ENCODE measurements around the gene PRR5L. TPM values are rescaled to one million over a fixed set of nuclear protein-coding genes. Genes with fewer than 3 reads are reported as not detected.

PRR5L gene
- total and polyA plus RNA-seq, 7 donors, result 3.3 to 105 (median 11.9) TPM

DNA sequence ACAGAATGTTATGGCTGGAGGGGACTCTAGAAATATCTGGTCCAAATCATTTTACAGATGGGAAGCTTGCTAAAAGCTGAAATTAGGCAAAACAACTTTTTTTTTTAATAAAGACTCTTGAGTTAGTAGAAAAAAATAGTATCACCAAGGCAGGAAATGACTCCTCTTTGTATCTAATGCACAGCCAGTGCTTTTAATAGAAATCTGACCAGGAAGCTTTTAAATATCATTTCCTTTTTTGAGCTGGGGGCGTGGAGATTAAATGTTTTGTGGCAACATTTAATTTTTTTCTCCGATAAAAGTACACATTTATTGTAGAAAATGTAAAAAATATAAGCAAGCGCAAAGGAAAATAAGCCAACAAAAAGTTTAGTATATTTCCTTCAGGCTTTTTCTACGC, 191.5 kb downstream of the PRR5L start:
- TF ChIP-seq EP300 (IDR thresholded peaks at IDR 0.05) (no peak), POLR2A (IDR thresholded peaks at IDR 0.05) (no peak)
- TF ChIP-seq, protein P1, sequence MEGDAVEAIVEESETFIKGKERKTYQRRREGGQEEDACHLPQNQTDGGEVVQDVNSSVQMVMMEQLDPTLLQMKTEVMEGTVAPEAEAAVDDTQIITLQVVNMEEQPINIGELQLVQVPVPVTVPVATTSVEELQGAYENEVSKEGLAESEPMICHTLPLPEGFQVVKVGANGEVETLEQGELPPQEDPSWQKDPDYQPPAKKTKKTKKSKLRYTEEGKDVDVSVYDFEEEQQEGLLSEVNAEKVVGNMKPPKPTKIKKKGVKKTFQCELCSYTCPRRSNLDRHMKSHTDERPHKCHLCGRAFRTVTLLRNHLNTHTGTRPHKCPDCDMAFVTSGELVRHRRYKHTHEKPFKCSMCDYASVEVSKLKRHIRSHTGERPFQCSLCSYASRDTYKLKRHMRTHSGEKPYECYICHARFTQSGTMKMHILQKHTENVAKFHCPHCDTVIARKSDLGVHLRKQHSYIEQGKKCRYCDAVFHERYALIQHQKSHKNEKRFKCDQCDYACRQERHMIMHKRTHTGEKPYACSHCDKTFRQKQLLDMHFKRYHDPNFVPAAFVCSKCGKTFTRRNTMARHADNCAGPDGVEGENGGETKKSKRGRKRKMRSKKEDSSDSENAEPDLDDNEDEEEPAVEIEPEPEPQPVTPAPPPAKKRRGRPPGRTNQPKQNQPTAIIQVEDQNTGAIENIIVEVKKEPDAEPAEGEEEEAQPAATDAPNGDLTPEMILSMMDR (IDR thresholded peaks at IDR 0.05), result no peak
- Histone ChIP-seq H3K36me3 (peaks cover 5 to 89% (median 18%) of the 10 kb centered on the region in 4 donors), H3K9me3 (no peaks in the 10 kb centered on the region), H3K4me3 (no peak overlapping the region), H3K27ac (no peak overlapping the region), H3K27me3 (no peaks in the 10 kb centered on the region), H3K4me1 (no peaks in the 10 kb centered on the region)
- WGBS, 2 donors, result 71 to 92% methylated on average over 4 of the region's 4 CpGs
- no peak for DNase-seq
- intact Hi-C loops (cut with DNase I), result no loop called here

DNA sequence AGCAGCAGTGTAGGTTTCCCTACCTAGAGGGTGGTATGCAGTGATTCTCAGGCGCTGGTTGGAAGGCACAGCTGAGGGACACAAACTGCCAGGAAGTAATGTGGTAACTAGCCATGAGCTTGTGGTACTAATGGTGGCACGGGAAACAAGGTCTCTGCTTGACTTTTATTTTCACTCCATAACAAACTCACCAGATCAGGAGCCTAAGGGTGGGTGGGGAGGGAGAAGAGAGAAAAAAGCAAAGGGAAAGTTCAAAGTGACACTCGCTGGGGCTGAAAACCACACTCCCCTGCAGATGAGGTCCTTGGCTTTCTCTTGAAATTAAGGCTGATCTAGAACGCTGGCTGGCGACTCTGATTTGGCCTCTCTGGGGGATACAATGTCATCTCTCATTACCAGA, 192.0 kb downstream of the PRR5L start:
- no peak for TF ChIP-seq EP300 (IDR thresholded peaks at IDR 0.05)
- TF ChIP-seq POLR2AphosphoS5 (IDR thresholded peaks at IDR 0.05), result no peak
- no peak for TF ChIP-seq POLR2A (IDR thresholded peaks at IDR 0.05)
- TF ChIP-seq, protein P1 (IDR thresholded peaks at IDR 0.05), result no peak
- no peak for DNase-seq
- intact Hi-C loops (cut with DNase I), result no loop called here
- Histone ChIP-seq H3K9me3 (no peaks in the 10 kb centered on the region), H3K27me3 (no peaks in the 10 kb centered on the region), H3K4me3 (no peak overlapping the region), H3K36me3 (peaks cover 5 to 90% (median 18%) of the 10 kb centered on the region in 4 donors), H3K4me1 (no peaks in the 10 kb centered on the region), H3K27ac (peak overlapping the region in 1 of 4 donors; percentile 9)
- 49 to 81% methylated on average over 5 of the region's 5 CpGs for WGBS, 2 donors

DNA sequence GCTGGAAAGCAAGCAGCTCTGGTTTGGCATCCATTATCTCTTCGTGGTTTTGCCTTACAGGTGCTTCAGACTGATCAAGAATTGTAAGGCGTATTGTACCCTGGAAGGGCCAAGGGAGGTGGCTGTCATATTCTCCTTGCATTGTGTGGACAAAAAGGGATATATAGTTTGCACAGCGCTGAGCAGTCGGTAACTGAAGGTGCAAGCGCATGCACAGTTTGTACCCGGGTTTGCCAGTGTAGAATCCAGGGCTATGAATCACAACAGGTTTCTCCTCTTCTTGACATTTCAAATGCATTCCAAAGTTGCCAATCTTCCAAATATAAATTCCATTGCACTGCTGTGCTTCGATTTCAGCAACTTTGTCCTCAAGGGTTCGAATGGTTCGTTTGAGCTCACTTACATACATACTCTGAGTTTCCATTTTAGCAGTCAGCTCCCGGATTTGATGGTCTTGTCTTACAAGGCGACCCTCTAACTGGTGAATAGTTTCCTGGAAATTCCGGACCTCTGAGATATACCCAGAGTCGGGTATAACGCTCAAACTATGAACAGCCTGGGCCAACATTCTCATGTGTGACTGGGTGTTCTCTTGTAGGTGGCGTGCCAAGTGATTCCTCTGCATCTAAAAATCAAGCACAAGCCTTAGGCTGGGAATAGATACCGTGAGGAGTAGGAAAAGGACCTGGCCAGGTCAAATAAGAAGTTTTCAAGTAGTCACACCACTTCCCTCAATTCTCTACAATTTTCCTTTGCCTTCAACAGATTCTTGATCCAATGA, 194.1 kb downstream of the PRR5L start:
- Histone ChIP-seq H3K4me1 (no peaks in the 10 kb centered on the region), H3K4me3 (no peak overlapping the region), H3K9me3 (no peaks in the 10 kb centered on the region), H3K27ac (no peak overlapping the region), H3K27me3 (no peaks in the 10 kb centered on the region), H3K36me3 (peaks cover 5 to 93% (median 25%) of the 10 kb centered on the region in 4 donors)
- TF ChIP-seq, protein P1 (IDR thresholded peaks at IDR 0.05), result no peak
- no peak for TF ChIP-seq POLR2A (IDR thresholded peaks at IDR 0.05)
- no peak for TF ChIP-seq EP300 (IDR thresholded peaks at IDR 0.05)
- TF ChIP-seq POLR2AphosphoS5 (IDR thresholded peaks at IDR 0.05), result no peak
- intact Hi-C loops (cut with DNase I), result loop anchor here (5.0 kb wide), 2 partner anchors 198 to 873 kb away; partner anchors contain the start of gene FJX1
- WGBS, 2 donors, result 93 to 95% methylated on average over 16 of the region's 16 CpGs
- DNase-seq, result no peak

DNA sequence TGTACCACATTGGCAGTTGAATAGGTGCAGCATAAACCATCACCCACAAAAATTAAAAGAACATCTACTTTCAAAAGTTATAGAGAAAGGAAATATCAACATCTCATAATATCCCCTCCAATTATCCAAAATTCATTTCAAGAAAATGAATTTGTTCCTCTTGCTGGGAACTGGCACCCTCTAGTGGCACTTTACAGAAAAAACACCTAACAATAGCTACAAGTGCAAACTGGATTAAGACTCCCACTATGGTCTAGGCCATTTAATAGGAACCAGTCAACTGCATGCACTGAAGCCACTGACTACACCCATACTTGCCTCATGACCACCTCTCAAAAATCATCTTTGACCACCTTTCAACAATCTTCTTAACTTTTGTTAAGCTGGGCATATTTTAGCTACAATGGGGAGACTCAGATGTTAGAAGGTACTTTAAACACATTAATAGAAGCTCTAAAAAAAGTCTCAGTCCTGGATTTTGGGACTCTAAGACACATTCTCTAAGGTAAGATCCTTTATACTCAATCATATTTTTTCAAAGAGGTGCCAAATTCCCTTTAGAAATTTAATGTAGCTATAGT, 196.7 kb downstream of the PRR5L start:
- H3K27ac ChIP-seq, result no peak overlapping the region

More for the DNA sequence above, 196.7 kb downstream of the PRR5L start:
- peaks cover 5 to 93% (median 41%) of the 10 kb centered on the region in 4 donors for H3K36me3 ChIP-seq
- intact Hi-C loops (cut with DNase I), result loop anchor here (5.0 kb wide), 2 partner anchors 201 to 876 kb away; partner anchors contain the start of gene FJX1
- H3K4me1 ChIP-seq, result no peaks in the 10 kb centered on the region
- no peaks in the 10 kb centered on the region for H3K9me3 ChIP-seq
- H3K4me3 ChIP-seq, result no peak overlapping the region
- no peak for DNase-seq
- no peaks in the 10 kb centered on the region for H3K27me3 ChIP-seq
- no peak for TF ChIP-seq POLR2AphosphoS5 (IDR thresholded peaks at IDR 0.05)
- TF ChIP-seq, protein P1 (IDR thresholded peaks at IDR 0.05), result peak in 3 of 4 experiments; percentile 29 to 75 (median 35)
- no peak for TF ChIP-seq EP300 (IDR thresholded peaks at IDR 0.05)
- no peak for TF ChIP-seq POLR2A (IDR thresholded peaks at IDR 0.05)

All from sigmoid colon (tissue), 7 donors.